OCI-M1 (cell line): ENCODE results near the gene JMJD7.
A peak's percentile ranks its signal among the peaks of the same experiment; 100 is the strongest.

Experiments used
- DNase-seq: peaks from one replicate; lab custom pipeline; 2025; lab: John Stamatoyannopoulos, UW

Gene JMJD7

GRCh38 chr15:41801185-41801584 is 26.7 kb upstream of the JMJD7 start:
- DNase-seq, result no peak

- DNase-seq, result no peak
Observed at GRCh38 chr15:41801850-41802455, 25.9 kb upstream of the JMJD7 start.

DNA sequence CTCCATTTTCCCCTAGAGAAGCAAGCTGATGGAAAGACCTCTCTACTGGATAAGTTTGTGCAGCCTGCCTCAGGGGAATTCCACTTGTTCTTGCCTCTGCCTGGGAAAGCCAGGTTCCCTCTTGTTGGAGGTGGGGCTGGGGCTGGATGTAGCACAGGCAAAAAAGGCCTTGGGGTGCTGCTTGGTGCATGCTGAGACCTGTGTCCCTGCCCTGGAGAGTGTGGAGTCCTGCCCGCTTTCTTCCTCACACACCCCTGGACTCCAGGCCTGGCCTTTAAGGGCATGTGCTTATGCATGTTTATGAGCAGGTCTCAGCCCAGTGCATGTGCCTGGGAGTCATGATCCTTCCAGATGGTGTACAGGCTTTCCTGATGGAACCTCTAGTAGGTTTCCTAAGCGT is 23.5 kb upstream of the JMJD7 start:
- no peak for DNase-seq

DNA sequence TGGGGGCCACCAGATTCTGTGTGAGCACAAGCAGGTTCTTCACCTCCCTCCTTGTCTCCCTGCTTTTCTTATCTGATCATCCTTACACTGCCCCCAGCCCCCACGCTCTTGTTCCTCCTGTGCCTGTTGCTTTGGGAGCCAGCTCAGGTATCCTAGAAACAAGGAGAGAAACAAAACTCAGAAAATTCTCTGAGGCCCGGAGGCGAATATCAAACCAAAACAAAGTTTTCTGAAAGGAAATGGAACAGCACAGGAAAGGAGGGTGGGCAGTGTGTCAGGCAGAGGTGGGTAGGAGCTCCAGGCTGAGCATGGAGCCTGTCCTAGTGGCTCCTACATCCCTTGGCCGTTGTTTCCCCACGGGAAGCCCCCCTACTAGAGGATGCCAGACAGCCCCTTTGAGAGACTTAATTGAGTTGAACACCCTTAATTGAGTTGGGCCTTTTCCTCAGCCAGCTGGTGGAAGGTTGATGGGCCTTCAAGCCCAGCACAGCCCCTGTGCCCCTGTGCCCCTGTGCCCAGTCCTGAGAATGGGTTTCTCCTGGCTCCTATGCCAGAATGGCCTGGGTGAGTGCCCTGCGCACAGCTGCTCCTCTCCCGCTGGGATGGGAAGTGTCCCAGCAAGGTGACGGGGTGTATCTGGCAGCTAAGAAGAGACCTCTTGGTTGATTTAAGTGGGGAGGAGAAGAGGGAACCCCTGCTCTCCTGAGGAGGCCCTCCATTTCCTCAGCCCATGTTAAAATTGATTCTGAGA is 22.8 kb upstream of the JMJD7 start:
- no peak for DNase-seq

GRCh38 chr15:41805711-41806110 is 22.2 kb upstream of the JMJD7 start:
- no peak for DNase-seq

DNA sequence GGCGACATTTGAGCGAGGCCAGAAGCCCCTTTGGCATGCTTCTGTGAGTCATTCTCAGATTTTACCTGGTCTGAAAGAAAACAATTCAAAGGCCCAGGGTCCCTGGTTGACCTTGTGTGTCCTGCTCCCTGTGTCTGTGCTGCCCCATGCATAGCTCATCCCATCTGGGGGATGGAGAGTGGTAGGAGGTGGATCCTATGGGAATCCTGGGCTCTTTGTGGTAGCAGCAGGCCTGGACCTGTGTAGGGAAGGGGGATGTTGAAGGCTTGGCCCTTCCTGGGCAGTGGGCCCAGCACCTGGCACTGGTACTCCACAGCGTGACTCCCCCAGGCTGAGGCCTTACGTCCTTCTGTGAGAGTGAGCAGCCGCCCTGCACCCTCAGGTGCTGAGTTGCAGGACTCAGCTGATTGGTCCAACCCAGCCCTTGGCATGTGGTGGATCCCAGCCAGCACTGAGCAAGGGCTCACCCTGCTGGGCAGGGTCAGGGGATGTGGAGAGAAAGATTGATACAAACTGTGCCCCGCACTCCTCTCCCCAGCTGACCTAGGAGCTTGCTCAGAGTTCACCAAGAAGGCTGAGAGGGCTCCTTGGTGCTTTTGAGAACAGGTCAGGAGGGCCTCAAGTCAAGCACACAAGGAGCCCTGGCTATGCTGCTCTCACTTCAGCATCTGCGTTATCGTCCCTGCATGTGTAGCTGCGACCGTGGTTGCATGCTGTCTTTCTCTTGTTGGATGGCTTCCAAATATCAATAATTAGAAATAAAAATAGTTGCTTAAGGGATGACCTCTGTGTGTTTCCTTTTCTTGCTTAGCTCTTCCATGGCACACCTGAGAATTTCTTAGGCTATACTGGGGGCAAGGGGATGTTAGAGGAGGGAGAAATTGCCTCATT is 21.4 kb upstream of the JMJD7 start:
- peak; percentile 14 for DNase-seq

DNA sequence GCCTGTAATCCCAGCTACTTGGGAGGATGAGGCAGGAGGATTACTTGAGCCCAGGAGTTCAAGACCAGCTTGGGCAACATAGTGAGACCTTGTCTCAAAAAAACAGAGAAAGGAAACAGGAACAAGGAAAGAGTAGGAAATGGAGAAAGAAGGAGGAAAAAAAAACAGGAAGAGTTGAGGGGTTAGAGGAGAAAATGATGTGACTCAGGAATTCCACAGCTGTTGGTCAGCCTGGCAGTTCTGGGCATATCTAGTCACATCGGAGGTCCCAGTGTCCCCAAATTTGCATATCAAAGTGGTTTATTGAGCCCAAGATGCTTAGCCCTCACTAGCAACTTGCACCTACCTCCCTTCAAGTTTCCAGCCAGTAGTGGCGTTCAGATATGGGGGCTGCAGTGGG is 18.8 kb upstream of the JMJD7 start:
- no peak for DNase-seq

DNA sequence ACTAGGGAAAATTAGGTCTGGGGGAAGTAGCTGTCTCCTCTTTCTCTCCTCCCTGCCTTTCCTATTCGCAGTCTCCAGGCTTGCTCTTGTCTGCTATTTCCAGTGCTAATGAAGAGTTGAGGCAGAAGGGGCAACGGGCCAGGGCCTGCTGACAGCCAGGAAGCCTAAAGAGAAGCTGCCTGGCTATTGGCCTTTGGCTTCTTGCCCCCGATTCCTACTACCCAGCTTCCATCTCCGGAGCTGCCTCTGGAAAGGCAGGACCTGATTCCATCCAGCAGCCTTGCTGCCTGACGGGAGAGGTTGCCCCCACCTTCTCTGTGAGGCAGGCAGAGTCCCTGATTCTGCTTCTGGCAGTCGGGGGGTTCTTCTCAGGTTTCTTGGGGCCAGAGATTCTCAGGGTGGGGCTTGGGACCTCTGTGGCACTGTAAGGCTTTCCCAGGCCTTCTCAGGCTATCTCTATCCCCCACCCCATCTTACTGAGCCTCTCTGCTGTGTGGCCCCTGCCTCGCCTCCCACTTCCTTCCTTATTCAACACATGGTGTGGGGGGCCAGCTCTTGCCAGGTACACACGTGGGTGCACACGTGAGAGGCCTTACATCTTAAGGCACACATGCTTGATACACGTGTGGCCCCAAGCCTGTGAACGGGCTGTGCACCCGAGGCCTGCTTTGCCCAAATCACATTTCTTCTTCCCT is 18.2 kb upstream of the JMJD7 start:
- no peak for DNase-seq

GRCh38 chr15:41810651-41811431 is 17.1 kb upstream of the JMJD7 start:
- DNase-seq, result no peak

DNA sequence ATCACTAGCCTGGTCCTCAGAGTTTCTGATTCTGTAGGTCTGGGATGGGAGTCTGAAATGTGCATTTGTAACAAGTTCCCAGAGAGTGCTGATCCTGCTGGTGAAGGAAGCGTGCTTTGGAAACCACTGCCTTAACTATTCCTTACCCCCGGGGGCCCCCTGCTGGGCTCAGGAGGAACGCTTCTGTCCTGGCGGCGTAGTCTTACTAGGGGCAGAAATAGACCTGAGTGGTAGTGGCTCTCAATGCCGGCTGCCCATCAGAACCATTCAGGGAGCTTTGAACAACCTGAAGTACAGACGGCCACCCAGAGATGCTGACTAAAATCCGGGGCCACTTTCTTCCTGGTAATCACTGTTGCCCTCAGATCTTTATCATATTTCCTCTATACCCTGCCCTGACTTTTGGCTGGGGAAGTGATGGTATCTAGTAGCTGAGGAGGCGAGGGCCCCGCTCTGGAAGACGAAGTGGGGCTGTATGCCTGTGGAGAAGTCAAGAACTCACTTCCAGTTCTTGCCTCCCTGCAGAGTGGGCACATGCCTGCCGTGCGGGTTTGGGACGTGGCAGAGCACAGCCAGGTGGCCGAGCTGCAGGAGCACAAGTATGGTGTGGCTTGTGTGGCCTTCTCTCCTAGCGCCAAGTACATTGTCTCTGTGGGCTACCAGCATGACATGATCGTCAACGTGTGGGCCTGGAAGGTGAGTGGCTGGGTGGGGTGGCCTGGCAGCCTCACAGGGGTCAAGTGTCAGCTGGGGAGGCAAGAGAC is 16.3 kb upstream of the JMJD7 start:
- DNase-seq, result peak; percentile 89

DNA sequence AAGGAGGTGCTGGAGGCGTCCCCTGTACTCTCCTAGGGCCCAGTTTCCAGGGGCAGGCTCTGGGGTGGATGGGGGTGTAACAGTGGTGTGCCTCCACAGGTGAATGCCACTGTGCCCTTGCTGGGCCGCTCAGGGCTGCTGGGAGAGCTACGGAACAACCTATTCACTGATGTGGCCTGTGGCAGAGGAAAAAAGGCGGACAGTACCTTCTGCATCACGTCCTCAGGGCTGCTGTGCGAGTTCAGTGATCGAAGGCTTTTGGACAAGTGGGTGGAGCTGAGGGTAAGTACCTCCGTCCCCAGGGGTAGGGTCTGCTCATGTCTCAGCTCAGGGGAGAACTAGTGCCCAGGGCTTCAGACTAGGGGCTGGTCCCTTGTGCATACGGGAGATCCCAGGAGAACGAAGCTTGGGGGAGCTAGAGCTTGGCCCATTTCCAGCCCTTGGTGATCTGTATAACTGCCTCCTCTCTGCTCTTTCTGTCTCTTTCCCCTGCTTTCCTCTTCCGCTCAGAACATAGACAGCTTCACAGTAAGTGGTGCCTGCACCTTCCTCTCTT is 15.0 kb upstream of the JMJD7 start:
- DNase-seq, result no peak

DNA sequence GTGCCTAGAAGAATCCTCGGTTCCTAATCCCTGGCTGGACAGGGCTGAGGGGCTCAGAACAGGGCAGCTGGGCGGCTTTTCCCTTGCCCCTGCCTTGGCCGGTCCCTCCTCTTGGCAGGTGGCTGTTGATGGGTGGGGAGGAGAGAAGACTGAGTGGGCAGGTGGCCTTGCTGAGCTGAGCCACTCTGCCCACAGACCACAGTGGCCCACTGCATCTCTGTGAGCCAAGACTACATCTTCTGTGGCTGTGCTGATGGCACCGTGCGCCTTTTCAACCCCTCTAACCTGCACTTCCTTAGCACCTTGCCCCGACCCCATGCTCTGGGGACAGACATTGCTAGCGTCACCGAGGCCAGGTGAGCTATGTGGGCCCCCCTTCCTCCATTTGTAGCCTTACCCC is 14.5 kb upstream of the JMJD7 start:
- no peak for DNase-seq

- no peak for DNase-seq
Observed at GRCh38 chr15:41814534-41814933, 13.4 kb upstream of the JMJD7 start.

GRCh38 chr15:41816788-41817187 is 11.1 kb upstream of the JMJD7 start:
- no peak for DNase-seq

- no peak for DNase-seq
Observed at GRCh38 chr15:41817327-41817726, 10.6 kb upstream of the JMJD7 start.

- DNase-seq, result no peak
Observed at GRCh38 chr15:41817781-41818180, 10.1 kb upstream of the JMJD7 start.

DNA sequence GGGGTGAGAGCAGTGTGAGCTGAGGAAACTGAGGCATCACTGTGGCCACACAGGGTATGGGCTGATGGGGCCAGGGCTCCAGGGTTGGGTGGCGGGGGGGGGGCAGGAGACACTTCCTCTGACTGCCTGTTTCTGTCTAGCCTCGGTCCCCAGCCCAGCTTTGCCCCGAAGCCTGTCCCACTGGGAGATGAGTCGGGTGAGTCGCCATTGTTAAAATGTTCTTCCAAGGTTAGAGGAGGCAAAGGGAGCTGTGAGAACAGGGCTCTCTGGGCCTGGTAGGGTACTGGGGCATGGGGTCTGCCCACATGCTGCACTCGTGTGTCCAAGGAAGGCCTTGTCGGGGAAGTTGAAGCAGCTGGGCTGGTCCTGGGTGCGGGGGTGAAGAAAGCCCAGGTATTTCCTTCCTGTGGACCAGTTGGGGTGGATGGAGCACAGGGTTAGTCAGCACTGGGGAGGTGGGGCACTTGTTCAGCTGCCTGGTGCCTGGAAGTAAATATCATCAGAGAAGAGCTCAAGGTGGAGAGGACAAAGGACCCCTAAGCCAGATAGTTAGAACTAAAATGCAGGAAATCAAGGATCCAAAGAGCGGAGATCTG is 8.3 kb upstream of the JMJD7 start:
- DNase-seq, result no peak

GRCh38 chr15:41820791-41821423 is 7.0 kb upstream of the JMJD7 start:
- DNase-seq, result no peak

GRCh38 chr15:41821831-41822230 is 6.1 kb upstream of the JMJD7 start:
- DNase-seq, result no peak

GRCh38 chr15:41822471-41822870 is 5.4 kb upstream of the JMJD7 start:
- no peak for DNase-seq
